ENCODE data around the gene CAPS2.

CAPS2 gene

DNA sequence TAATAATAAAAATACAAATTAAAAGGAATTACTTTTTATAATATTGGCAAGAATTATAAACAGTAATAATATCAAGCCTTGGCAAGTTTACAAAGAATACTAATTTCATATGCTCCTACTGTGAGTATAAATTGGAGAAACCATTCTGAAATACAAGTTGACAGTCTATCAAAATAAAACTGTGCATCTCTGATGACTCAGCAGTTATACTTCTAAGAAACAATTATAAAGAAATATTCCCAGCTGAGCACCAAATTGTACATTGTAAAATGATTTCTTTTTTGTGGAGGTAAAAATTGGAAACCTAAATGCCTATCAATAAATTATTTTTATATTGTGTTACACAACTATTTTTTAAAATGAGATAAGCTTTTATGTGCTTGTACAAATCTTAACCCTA lies 85.0 kb downstream of the CAPS2 start:
- TF ChIP-seq, protein P1, sequence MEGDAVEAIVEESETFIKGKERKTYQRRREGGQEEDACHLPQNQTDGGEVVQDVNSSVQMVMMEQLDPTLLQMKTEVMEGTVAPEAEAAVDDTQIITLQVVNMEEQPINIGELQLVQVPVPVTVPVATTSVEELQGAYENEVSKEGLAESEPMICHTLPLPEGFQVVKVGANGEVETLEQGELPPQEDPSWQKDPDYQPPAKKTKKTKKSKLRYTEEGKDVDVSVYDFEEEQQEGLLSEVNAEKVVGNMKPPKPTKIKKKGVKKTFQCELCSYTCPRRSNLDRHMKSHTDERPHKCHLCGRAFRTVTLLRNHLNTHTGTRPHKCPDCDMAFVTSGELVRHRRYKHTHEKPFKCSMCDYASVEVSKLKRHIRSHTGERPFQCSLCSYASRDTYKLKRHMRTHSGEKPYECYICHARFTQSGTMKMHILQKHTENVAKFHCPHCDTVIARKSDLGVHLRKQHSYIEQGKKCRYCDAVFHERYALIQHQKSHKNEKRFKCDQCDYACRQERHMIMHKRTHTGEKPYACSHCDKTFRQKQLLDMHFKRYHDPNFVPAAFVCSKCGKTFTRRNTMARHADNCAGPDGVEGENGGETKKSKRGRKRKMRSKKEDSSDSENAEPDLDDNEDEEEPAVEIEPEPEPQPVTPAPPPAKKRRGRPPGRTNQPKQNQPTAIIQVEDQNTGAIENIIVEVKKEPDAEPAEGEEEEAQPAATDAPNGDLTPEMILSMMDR (IDR thresholded peaks at IDR 0.05; ENCODE audit: insufficient read depth, low read length, missing control alignments), result no peak
- no peak for DNase-seq (ENCODE audit: low read depth, low spot score)
- CTCF ChIA-PET, result no interaction called here
- no peak overlapping the region for H3K4me3 ChIP-seq (ENCODE audit: low read depth, low read length)
- POLR2A ChIA-PET, result no interaction called here

DNA sequence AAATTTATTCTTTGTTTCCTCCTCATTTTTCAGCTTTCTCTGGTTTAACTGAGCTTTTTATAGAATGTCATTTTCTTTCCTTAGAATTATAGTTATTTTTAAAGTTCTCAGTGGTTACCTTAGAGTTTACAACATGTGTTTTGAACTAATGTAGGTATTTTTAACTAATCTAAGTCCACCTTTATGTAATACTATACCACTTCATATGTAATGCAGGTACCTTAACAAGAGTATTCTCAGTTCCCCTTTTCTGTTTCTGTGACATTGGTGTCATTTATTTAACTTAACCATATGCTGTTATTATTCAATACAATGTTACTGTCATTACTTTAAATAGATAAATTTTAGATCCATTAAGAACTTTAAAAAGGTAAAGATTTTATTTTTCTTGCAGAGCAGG lies 90.1 kb downstream of the CAPS2 start:
- no peak overlapping the region for H3K4me3 ChIP-seq (ENCODE audit: low read depth, low read length)
- ChIA-PET POLR2A (no interaction called here), CTCF (no interaction called here)
- no peak for DNase-seq (ENCODE audit: low read depth, low spot score)
- TF ChIP-seq, protein P1 (IDR thresholded peaks at IDR 0.05; ENCODE audit: insufficient read depth, low read length, missing control alignments), result no peak

DNA sequence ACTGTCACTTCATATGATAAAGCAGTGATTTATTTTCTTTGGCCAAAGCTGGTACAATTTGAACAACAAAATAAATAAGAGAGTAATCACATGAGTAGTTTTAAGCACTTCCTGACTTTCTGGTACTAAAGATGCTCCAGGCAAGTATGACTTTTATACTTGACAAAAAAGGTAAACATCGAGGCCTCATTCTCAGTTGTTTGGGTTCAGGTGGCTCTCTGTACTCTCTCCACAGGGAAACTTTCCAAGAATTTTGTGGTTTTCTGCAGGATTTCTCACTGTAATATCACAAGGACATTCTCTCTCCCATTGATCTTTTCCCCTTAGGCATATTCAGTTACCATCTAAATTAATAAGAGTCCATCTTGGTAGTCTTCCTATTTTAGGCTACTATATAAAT lies 93.9 kb downstream of the CAPS2 start:
- ChIA-PET CTCF (no interaction called here), POLR2A (no interaction called here)
- H3K4me3 ChIP-seq (ENCODE audit: low read depth, low read length), result no peak overlapping the region
- TF ChIP-seq, protein P1 (IDR thresholded peaks at IDR 0.05; ENCODE audit: insufficient read depth, low read length, missing control alignments), result no peak
- no peak for DNase-seq (ENCODE audit: low read depth, low spot score)

DNA sequence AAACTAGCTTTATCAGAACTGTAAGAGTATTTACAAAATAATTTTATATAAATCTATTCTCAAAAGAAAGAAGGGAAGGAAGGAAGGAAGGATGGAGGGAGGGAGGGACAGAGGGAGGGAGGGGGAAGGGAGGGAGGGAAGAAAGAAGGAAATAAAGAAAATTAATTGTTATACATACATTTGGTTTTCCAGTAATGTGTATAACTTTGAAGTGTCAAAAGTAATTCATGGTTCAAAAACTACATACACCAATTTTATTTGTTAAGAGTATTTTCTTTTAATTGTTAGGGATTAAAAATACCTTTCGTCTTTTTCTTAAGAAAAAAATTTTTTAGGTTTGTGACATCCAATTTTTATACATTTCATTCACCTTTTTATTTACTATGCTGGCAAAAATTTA lies 103.0 kb downstream of the CAPS2 start:
- ChIA-PET CTCF (no interaction called here), POLR2A (no interaction called here)
- TF ChIP-seq, protein P1 (IDR thresholded peaks at IDR 0.05; ENCODE audit: insufficient read depth, low read length, missing control alignments), result no peak
- H3K4me3 ChIP-seq (ENCODE audit: low read depth, low read length), result no peak overlapping the region
- DNase-seq (ENCODE audit: low read depth, low spot score), result no peak

Data from AG04449 (cell line).